Measurements from ENCODE around the gene MCTP2.

DNA sequence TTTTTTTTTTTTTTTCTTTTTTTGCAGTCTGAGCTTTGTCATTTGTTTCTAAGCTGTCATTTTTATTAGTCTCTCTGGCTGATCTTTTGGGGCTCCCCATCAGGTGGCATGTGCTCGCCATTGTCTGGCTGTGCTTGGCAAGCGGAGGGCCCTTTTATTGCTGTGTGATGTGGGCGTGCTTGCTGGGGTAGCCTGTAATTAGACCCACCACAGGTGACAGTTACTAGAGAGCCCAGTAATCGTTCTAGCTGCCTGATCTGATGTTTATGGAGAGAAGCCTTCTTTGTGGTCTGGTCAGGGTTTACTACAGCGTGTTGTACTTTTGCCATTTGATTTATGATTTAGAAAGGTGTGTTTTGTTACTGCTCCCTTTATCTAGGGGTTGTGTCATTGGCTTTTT lies 179.9 kb downstream of the MCTP2 start:
- TF ChIP-seq POLR2A (IDR thresholded peaks at IDR 0.05) (no peak), POLR2AphosphoS5 (IDR thresholded peaks at IDR 0.05) (no peak)
- TF ChIP-seq, protein P1, sequence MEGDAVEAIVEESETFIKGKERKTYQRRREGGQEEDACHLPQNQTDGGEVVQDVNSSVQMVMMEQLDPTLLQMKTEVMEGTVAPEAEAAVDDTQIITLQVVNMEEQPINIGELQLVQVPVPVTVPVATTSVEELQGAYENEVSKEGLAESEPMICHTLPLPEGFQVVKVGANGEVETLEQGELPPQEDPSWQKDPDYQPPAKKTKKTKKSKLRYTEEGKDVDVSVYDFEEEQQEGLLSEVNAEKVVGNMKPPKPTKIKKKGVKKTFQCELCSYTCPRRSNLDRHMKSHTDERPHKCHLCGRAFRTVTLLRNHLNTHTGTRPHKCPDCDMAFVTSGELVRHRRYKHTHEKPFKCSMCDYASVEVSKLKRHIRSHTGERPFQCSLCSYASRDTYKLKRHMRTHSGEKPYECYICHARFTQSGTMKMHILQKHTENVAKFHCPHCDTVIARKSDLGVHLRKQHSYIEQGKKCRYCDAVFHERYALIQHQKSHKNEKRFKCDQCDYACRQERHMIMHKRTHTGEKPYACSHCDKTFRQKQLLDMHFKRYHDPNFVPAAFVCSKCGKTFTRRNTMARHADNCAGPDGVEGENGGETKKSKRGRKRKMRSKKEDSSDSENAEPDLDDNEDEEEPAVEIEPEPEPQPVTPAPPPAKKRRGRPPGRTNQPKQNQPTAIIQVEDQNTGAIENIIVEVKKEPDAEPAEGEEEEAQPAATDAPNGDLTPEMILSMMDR (IDR thresholded peaks at IDR 0.05), result no peak
